GM18861 (cell line): ENCODE data around the gene CLSTN2.

Source experiments
- ATAC-seq: cut with Tn5 transposase; IDR thresholded peaks from one replicate; pipeline ENCODE4 v1.9.1; 2021; ENCODE audit not compliant: unreplicated experiment

CLSTN2 gene

GRCh38 chr3:140004271-140004670, 69.3 kb downstream of the CLSTN2 start:
- no peak for ATAC-seq

DNA sequence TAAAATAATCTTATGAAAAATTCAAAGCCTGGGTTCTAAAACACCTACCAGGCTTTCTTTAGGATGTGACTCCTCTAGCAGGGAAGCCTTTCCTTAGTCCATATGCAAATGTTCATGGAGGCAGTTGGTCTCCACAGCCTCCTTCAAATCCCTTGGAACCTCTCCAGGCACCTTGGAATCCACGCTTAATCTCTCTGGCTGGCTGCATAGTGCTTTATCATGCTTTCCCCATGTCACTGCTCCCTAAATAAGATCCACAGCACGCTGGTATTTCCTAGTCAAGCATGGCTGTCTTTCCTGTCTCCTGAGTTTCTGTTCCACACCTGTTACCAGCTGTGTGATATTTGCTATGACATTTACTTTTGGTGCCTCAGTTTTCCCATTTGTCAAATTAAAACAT, 71.3 kb downstream of the CLSTN2 start:
- no peak for ATAC-seq

- ATAC-seq = no peak
These were observed 72.1 kb downstream of the CLSTN2 start for GRCh38 chr3:140007081-140007480.

DNA sequence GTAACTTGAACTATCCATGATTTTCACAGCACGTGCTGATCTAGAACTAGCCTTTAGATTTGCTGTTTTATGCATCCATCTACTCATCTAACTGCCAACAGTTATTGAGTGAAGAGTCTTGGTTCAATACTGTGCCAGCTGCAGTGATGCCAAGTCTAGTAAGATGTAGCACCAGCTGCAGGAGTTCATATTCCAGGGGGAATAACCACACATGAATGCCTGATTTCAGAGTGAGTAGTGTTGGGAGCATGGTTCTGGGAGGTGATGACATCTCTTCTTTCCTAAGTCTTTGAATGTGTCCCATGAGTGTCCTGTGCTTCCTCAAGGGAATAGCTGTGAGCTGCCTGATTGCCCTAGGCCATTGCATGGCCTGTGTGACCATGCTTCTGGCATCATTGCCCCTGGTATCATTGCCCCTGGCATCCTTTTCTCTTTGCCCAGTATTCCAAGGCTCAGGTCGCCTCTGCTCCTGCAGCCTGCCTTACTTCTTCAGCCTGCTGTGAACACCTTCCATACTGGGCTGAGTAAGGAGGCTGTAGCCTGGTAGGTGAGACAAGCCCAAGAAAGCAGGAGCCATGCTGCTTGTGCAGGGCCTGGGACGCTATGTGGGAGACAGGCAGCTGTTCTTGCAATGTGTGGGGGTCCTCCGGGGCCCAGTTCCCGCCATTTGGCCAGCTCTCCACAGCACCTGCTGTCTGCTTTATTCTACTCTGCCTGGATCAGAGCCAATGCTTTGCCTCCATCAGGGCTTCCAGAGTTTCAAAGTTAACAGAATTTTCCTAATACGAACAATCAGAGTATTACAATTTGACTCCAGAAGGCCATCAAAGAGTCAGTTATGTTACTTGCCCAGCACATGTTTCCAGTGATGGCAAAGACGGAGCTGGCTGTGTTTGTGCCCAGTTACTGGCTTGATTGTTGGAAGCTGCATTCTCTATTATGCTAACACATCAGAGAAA, 73.2 kb downstream of the CLSTN2 start:
- ATAC-seq = no peak

- ATAC-seq = no peak
These were observed 75.4 kb downstream of the CLSTN2 start for GRCh38 chr3:140010391-140010790.

GRCh38 chr3:140011086-140011485, 76.1 kb downstream of the CLSTN2 start:
- no peak for ATAC-seq

GRCh38 chr3:140011611-140012277, 76.8 kb downstream of the CLSTN2 start:
- ATAC-seq = no peak

DNA sequence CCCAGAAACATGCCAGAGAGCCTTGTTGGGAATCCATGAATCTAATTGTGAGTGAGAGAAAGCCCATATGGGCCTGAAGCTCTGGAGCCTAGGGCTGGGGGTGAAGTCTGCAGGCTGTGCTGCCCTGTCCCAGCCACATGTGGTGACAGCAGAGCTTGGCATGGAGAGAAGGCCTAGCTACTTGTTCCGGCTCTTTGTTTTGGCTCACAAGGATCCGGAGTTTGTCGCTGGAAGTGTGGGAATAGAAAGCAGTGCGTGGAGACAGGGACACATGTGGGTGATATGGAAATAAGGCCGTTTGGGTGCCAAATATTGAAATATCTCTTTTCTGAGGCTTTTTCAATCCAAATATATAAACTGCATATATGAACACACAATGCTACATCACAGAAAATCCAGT, 78.2 kb downstream of the CLSTN2 start:
- no peak for ATAC-seq

GRCh38 chr3:140014831-140015495, 80.0 kb downstream of the CLSTN2 start:
- ATAC-seq = no peak

GRCh38 chr3:140015741-140016140, 80.8 kb downstream of the CLSTN2 start:
- no peak for ATAC-seq

DNA sequence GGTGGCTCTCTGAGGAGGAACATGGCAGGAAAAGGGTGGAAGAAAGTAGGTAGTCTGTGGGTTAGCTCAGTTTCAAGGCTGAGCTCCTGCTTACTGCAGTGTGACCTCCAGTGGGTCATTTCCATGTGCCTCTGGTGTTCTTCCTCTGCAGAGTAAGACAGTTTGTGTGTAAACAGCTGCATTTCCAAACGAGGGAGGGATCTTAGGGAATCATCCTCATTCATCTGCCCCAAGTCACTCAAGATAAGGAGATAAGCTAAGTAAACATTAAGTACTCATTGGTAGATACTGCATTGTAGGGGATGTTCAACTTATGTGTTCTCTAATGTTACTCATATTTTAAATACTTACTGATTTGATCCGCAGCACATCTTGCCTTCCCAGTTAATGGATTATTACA, 83.6 kb downstream of the CLSTN2 start:
- no peak for ATAC-seq

GRCh38 chr3:140019946-140020345, 85.0 kb downstream of the CLSTN2 start:
- no peak for ATAC-seq

DNA sequence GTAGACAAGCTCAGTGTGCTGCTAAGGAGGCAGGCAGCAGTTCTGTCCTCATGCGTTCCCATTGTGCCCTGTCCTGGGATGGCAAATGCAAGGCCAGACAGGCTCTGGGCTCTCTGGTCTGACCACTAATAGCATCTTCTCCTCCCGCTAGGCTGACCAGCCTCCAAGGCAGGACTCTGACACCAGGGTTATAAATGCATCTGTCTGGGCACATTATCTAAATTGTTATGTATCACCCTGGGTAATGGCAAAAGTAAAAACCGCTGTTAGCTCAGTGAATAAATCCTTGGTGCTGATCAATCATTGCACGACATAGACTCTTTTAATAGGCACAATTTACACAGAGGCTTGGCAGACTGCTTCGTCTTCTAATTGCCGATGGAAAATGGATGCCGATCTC, 85.6 kb downstream of the CLSTN2 start:
- ATAC-seq = no peak

- ATAC-seq = no peak
These were observed 86.3 kb downstream of the CLSTN2 start for GRCh38 chr3:140021269-140021668.

- no peak for ATAC-seq
These were observed 87.2 kb downstream of the CLSTN2 start for GRCh38 chr3:140022066-140022770.

- ATAC-seq = no peak
These were observed 88.9 kb downstream of the CLSTN2 start for GRCh38 chr3:140023616-140024530.

GRCh38 chr3:140031170-140031569, 96.2 kb downstream of the CLSTN2 start:
- ATAC-seq = no peak

DNA sequence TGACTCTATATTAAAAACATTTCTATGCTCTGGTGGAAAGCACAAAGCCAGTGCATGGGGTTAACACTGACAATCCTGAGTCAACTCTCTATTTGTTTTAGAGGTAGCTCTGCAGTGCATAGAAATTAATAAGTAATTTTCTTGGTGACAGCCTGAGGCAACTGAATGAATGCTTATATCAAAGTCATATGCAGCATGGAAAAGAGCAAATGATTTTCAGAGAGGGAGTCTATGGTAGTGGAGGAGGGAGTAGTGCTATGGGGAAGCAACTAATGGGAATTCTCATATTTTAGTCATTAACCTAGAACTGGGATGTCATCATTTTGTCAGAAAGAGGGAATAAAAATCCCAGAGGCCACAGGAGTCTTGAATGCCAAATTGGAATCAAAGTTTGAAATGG, 99.1 kb downstream of the CLSTN2 start:
- no peak for ATAC-seq

GRCh38 chr3:140035871-140036270, 100.9 kb downstream of the CLSTN2 start:
- ATAC-seq = no peak

DNA sequence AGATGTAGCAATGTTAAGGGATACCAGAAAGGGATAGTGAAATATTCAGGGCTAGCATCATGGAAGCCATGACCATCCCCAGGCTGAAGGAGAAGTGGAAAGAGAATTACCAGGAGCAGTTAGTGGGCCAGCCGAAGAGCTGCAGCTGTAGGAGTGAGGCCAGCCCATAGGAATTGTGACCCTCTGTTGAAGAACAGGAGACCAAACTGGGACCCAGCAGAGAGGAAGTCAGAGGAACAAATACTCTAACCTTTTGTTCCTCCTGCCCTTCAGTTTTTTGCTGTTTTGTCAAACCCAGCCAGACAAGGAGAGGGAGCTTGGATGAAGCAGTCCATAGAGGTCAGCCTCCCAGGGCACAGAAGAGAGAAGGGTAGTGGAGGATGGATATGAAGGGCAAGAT, 115.4 kb downstream of the CLSTN2 start:
- no peak for ATAC-seq
